Lung (tissue), 16 donors: ENCODE results near the gene BCL2L13. TPM values are rescaled to one million over a fixed set of nuclear protein-coding genes. Genes with fewer than 3 reads are reported as not detected.

Experiments
- ATAC-seq: fragments of 200-7000 bp; cut with Tn5 transposase; one replicate; pipeline ENCODE4 v1.9.1; 2020; ENCODE audit warnings: moderate number of reproducible peaks; ENCODE audit not compliant: insufficient read depth, low FRiP score
- DNase-seq, 3 donors: peaks; one replicate each; pipeline ENCODE4 v3.0.0-alpha.2; 2013 to 2017
- H3K27ac ChIP-seq, 2 donors: one replicate each; pipeline ENCODE4 v1.5.1; 2013; ENCODE audit warnings: mild to moderate bottlenecking in 2 of 2, moderate library complexity in 2 of 2, control low read depth in 1 of 2, inconsistent platforms in 1 of 2, low read depth in 1 of 2, low read length in 1 of 2
- H3K27me3 ChIP-seq, 3 donors: one replicate each; pipeline ENCODE4 v1.5.1; 2013; ENCODE audit warnings: low read length in 2 of 3; ENCODE audit not compliant: control insufficient read depth in 3 of 3, insufficient read depth in 3 of 3
- H3K36me3 ChIP-seq, 4 donors: one replicate each; pipeline ENCODE4 v1.5.1; 2013; ENCODE audit warnings: low read length in 4 of 4, mild to moderate bottlenecking in 1 of 4, moderate library complexity in 1 of 4; ENCODE audit not compliant: control insufficient read depth in 4 of 4, insufficient read depth in 4 of 4
- H3K4me1 ChIP-seq, 5 donors: one replicate each; pipeline ENCODE4 v1.5.1; 2013; ENCODE audit warnings: low read length in 5 of 5, mild to moderate bottlenecking in 2 of 5, moderate library complexity in 1 of 5; ENCODE audit not compliant: control insufficient read depth in 5 of 5, insufficient read depth in 5 of 5
- H3K4me3 ChIP-seq: one replicate; pipeline ENCODE4 v1.5.1; 2013; ENCODE audit warnings: mild to moderate bottlenecking, control low read depth, moderate library complexity
- H3K9ac ChIP-seq, 2 donors: one replicate each; pipeline ENCODE4 v1.5.1; 2013; ENCODE audit warnings: low read length in 2 of 2, control low read depth in 1 of 2; ENCODE audit not compliant: insufficient read depth in 1 of 2
- H3K9me3 ChIP-seq, 4 donors: one replicate each; pipeline ENCODE4 v1.5.1; 2013; ENCODE audit warnings: low read length in 3 of 4, mild to moderate bottlenecking in 1 of 4, moderate library complexity in 1 of 4; ENCODE audit not compliant: control insufficient read depth in 4 of 4, insufficient read depth in 3 of 4
- CTCF ChIP-seq: IDR thresholded peaks from 2 replicates; pipeline ENCODE4 v1.5.1; 2012; ENCODE audit warnings: mild to moderate bottlenecking; ENCODE audit errors: control extremely low read depth, extremely low read depth
- WGBS, 2 donors: extraction: QIAGEN DNeasy Blood & Tissue Kit; methylation state at CpG; one replicate each; pipeline ENCODE4 v1.1.7; 2013; 5-methylcytosine and 5-hydroxymethylcytosine counted together
- long read RNA-seq, 5 donors: transcript quantifications; one replicate each; lab custom pipeline, GENCODE V29; 2026
- polyA plus RNA-seq, 2 donors: library from polyadenylated mRNA; stranded (reverse); fragments of 200-250 nt; gene quantifications; one replicate each; pipeline ENCODE4 v1.2.1, GENCODE V29; 2013
- total RNA-seq, 2 donors: library from RNA; depleted of rRNA in 1 of 2; stranded (reverse); fragments of >200 nt in 1 of 2; gene quantifications; one replicate each; pipeline ENCODE4 v1.2.1, GENCODE V29; 2014 to 2021
- donor health status: control.
- donor health status: control.
- donor health status: Bipolar disorder and iron deficiency.
- donor health status: healthy.
- donor health status: DM: yes; HTN: yes; CAD: no.

The BCL2L13 gene
- total RNA-seq (10 to 100 TPM; 41.0 to 52.4 TPM), polyA plus RNA-seq (10 to 100 TPM; 21.4 to 26.5 TPM)
- long read RNA-seq, donor 1, full-length matches to known transcripts = 9 of 9 reads
- long read RNA-seq, donor 1, partial matches to known transcripts = 0 of 9 reads
- long read RNA-seq, donor 1, other reads (novel, unspliced or antisense) = 0 of 9 reads
- long read RNA-seq, donor 2, partial matches to known transcripts = 13 of 15 reads
- long read RNA-seq, donor 2, other reads (novel, unspliced or antisense) = 0 of 15 reads
- long read RNA-seq, donor 3, full-length matches to known transcripts = 5 of 5 reads
- long read RNA-seq, donor 3, partial matches to known transcripts = 0 of 5 reads
- long read RNA-seq, donor 3, other reads (novel, unspliced or antisense) = 0 of 5 reads
- long read RNA-seq, donor 4, full-length matches to known transcripts = 1 of 1 reads
- long read RNA-seq, donor 4, partial matches to known transcripts = 0 of 1 reads
- long read RNA-seq, donor 4, other reads (novel, unspliced or antisense) = 0 of 1 reads
- long read RNA-seq, donor 5, transcript BCL2L13-201 (7 exons, 2,992 nt) = major isoform, 8 of 62 reads
- long read RNA-seq, donor 5, partial matches to known transcripts = 25 of 62 reads
- long read RNA-seq, donor 5, other reads (novel, unspliced or antisense) = 26 of 62 reads

- Histone ChIP-seq H3K4me1 (peaks cover 4 to 16% (median 8%) of the 10 kb centered on the region in 5 donors), H3K27me3 (no peaks in the 10 kb centered on the region), H3K9me3 (no peaks in the 10 kb centered on the region), H3K4me3 (peak within 1 kb of the TSS; percentile 73), H3K36me3 (peaks cover 0 to 7% (median 0%) of the 10 kb centered on the region in 4 donors), H3K27ac (peak within 1 kb of the TSS; percentile 99), H3K9ac (peak within 1 kb of the TSS; percentile 91 to 100)
- WGBS, 2 donors = 0 to 1% methylated on average over 67 to 70 of the region's 70 CpGs
- ATAC-seq (peak; percentile 98), DNase-seq (peak; percentile 94 to 96 (median 95))
- no peak for TF ChIP-seq CTCF
Measured at GRCh38 chr22:17638432-17639246, at the start of gene BCL2L13. Gene BCL2L13 (plus strand): TSS chr22:17638757. CDS start chr22:17655712, 16,955 bp downstream.

GRCh38 chr22:17589810-17590375 is 48.7 kb upstream of the BCL2L13 start:
- H3K27me3 ChIP-seq = no peaks in the 10 kb centered on the region
- no peak for ATAC-seq

GRCh38 chr22:17590586-17590985 is 48.0 kb upstream of the BCL2L13 start:
- 88 to 91% methylated on average over 5 of the region's 5 CpGs for WGBS, 2 donors
- no peak for TF ChIP-seq CTCF
- no peaks in the 10 kb centered on the region for H3K27me3 ChIP-seq
- H3K36me3 ChIP-seq = peaks cover 14 to 40% (median 25%) of the 10 kb centered on the region in 4 donors
- no peaks in the 10 kb centered on the region for H3K9me3 ChIP-seq
- no peaks in the 10 kb centered on the region for H3K4me1 ChIP-seq
- H3K9ac ChIP-seq = no peak overlapping the region
- no peak overlapping the region for H3K4me3 ChIP-seq
- ATAC-seq (no peak), DNase-seq (no peak)
- H3K27ac ChIP-seq = no peak overlapping the region

More at GRCh38 chr22:17589810-17590375, 48.7 kb upstream of the BCL2L13 start:
- Histone ChIP-seq H3K27ac (no peak overlapping the region), H3K9ac (no peak overlapping the region), H3K4me1 (no peaks in the 10 kb centered on the region), H3K4me3 (no peak overlapping the region), H3K9me3 (no peaks in the 10 kb centered on the region), H3K36me3 (peaks cover 14 to 38% (median 21%) of the 10 kb centered on the region in 4 donors)
- no peak for TF ChIP-seq CTCF
- WGBS, 2 donors = 92% methylated on average over 10 of the region's 10 CpGs
- no peak for DNase-seq
